Thyroid gland (tissue), 4 donors: ENCODE data around the gene CFAP69.

Source experiments
- CTCF ChIP-seq, 6 experiments: fragments of 200-600 bp in 3 of 6; fragments of 450-650 bp in 3 of 6; sonication (generic) in 3 of 6; IDR thresholded peaks; one replicate each; pipeline ENCODE4 v1.5.1; 2016 to 2019; ENCODE audit warnings: antibody characterized with exemption in 6 of 6, mild to moderate bottlenecking in 2 of 6, inconsistent platforms in 1 of 6, moderate library complexity in 1 of 6
- POLR2A ChIP-seq, 2 donors: fragments of 450-650 bp; IDR thresholded peaks; one replicate each; pipeline ENCODE4 v1.6.1; 2017; ENCODE audit warnings: antibody characterized with exemption in 2 of 2, mild to moderate bottlenecking in 2 of 2, moderate library complexity in 1 of 2

GRCh38 chr7:90312745-90313144, 67.8 kb downstream of the CFAP69 start:
- TF ChIP-seq CTCF (IDR thresholded peaks at IDR 0.05) (no peak), POLR2A (IDR thresholded peaks at IDR 0.05) (no peak)
